K562 (cell line): ENCODE results near the gene BCAS4. TPM values are rescaled to one million over a fixed set of nuclear protein-coding genes. Genes with fewer than 3 reads are reported as not detected.

ENCODE experiments used
- ATAC-seq: fragments of 200-7000 bp; cut with Tn5 transposase; 3 replicates; pipeline ENCODE4 v1.9.1; 2020; ENCODE audit warnings: moderate library complexity
- BruUV-seq: library from RNA; stranded (reverse); fragments of 400-500 nt; replicated peaks from 2 replicates; lab custom pipeline; 2021; lab: Mats Ljungman, UMichigan
- CTCF ChIA-PET: fragments of 300-600 bp; formaldehyde crosslinking; extraction: SDS; loops from one replicate; lab custom pipeline; 2021; ENCODE audit warnings: low intra/inter-chr PET ratio; lab: Yijun Ruan, JAX
- POLR2A ChIA-PET: fragments of 300-600, 350-650 bp; sonication (Branson Sonifier 250); formaldehyde crosslinking; extraction: SDS; loops from one replicate; lab custom pipeline; 2021; ENCODE audit warnings: antibody characterized with exemption, inconsistent platforms; lab: Yijun Ruan, JAX
- DNase-seq, 4 experiments: peaks; one replicate each; pipeline versions ENCODE4 v3.0.0 to v3.0.0-alpha.2; 2011 to 2018; ENCODE audit warnings: low spot score in 3 of 4, mixed read lengths in 3 of 4; ENCODE audit errors: extremely low read depth in 1 of 4
- FAIRE-seq: peaks from 2 replicates; lab custom pipeline; 2011; peaks lifted over from hg19 to GRCh38; lab: Jason Lieb, UNC
- H2AFZ ChIP-seq: 2 replicates; pipeline ENCODE4 v1.6.0; 2011; ENCODE audit warnings: low read depth, low read length, control low read depth, inconsistent platforms
- H3K27ac ChIP-seq: fragments of 200-600 bp; 3 replicates; pipeline ENCODE4 v1.8.0; 2011; ENCODE audit warnings: low read depth, mild to moderate bottlenecking, control low read depth, inconsistent platforms, low read length, moderate library complexity, mixed read lengths; ENCODE audit errors: extremely low read depth
- H3K27me3 ChIP-seq, 2 experiments: fragments of 300-600 bp in 1 of 2; 2 replicates in 1 of 2; 3 replicates in 1 of 2; pipeline versions ENCODE4 v1.6.0 to v1.8.0; 2011; ENCODE audit warnings: inconsistent platforms in 2 of 2, low read length in 2 of 2, mild to moderate bottlenecking in 1 of 2, mixed read lengths in 1 of 2, moderate library complexity in 1 of 2; ENCODE audit not compliant: control insufficient read depth in 2 of 2, insufficient read depth in 2 of 2
- H3K36me3 ChIP-seq: fragments of 300-600 bp; 3 replicates; pipeline ENCODE4 v1.8.0; 2011; ENCODE audit warnings: mild to moderate bottlenecking, low read length, inconsistent platforms; ENCODE audit not compliant: control insufficient read depth, insufficient read depth
- H3K4me1 ChIP-seq, 2 experiments: fragments of 200-600 bp in 1 of 2; replicated peaks in 1 of 2; 2 replicates in 1 of 2; 3 replicates in 1 of 2; pipeline versions ENCODE4 v1.5.1 to v1.8.0; 2011; ENCODE audit warnings: inconsistent platforms in 2 of 2, low read length in 2 of 2, mild to moderate bottlenecking in 1 of 2, mixed read lengths in 1 of 2, moderate library complexity in 1 of 2; ENCODE audit not compliant: control insufficient read depth in 2 of 2, insufficient read depth in 2 of 2
- H3K4me2 ChIP-seq: 2 replicates; pipeline ENCODE4 v1.6.1; 2011; ENCODE audit warnings: low read length, control low read depth, inconsistent platforms, mixed read lengths; ENCODE audit not compliant: insufficient read depth
- H3K4me3 ChIP-seq: fragments of 200-600 bp; sonication (generic), shearing (Covaris generic); 2 replicates; pipeline ENCODE4 v1.5.1; 2016; ENCODE audit warnings: control low read depth, inconsistent platforms
- H3K79me2 ChIP-seq: fragments of 200-600 bp; 3 replicates; pipeline ENCODE4 v1.8.0; 2011; ENCODE audit warnings: low read length, inconsistent platforms; ENCODE audit not compliant: control insufficient read depth, insufficient read depth
- H3K9ac ChIP-seq, 2 experiments: 2 replicates each; pipeline versions ENCODE4 v1.6.0 to v1.6.1; 2011; ENCODE audit warnings: low read depth in 2 of 2, low read length in 2 of 2, control low read depth in 1 of 2, inconsistent platforms in 1 of 2, mild to moderate bottlenecking in 1 of 2, mixed read lengths in 1 of 2; ENCODE audit not compliant: insufficient read depth in 1 of 2
- H3K9me1 ChIP-seq: one replicate; pipeline ENCODE4 v1.6.0; 2011; ENCODE audit warnings: inconsistent platforms, mild to moderate bottlenecking, low read length, moderate library complexity; ENCODE audit not compliant: control insufficient read depth, insufficient read depth
- H3K9me3 ChIP-seq: replicated peaks from 2 replicates; pipeline ENCODE4 v1.5.1; 2011; ENCODE audit warnings: low read depth, low read length, inconsistent platforms; ENCODE audit not compliant: control insufficient read depth, insufficient read depth
- H4K20me1 ChIP-seq: replicated peaks from 2 replicates; pipeline ENCODE4 v1.6.1; 2011; ENCODE audit warnings: low read length, inconsistent platforms, mixed read lengths; ENCODE audit not compliant: control insufficient read depth, insufficient read depth
- PTRF ChIP-seq: fragments of 450-650 bp; IDR thresholded peaks from 2 replicates; pipeline ENCODE4 v1.6.1; 2016; ENCODE audit warnings: mild to moderate bottlenecking, missing genetic modification characterization, missing compliant biosample characterization
- ZFP36 ChIP-seq: fragments of 150-350 bp; IDR thresholded peaks from 2 replicates; pipeline ENCODE4 v1.6.1; 2018; ENCODE audit warnings: low read length, low read depth; ENCODE audit not compliant: partially characterized antibody
- WGBS: fragments of 100-300 bp; shearing (Covaris generic); methylation state at CpG from one replicate; pipeline ENCODE4 v1.1.6; 2016; ENCODE audit warnings: low coverage, mixed read lengths; ENCODE audit not compliant: insufficient coverage; ENCODE audit errors: missing lambda C conversion rate; 5-methylcytosine and 5-hydroxymethylcytosine counted together
- in situ Hi-C: fragments of 300-500 bp; cut with MboI; formaldehyde crosslinking; loops from 4 replicates; pipeline ENCODE4 v1.15.0; 2018; ENCODE audit warnings: inconsistent platforms, mixed read lengths
- intact Hi-C: fragments of 100-400 bp; cut with micrococcal nuclease; formaldehyde crosslinking; loops from 2 replicates; pipeline ENCODE4 v1.14.2; 2022
- polyA plus RNA-seq, 8 experiments: library from polyadenylated mRNA; depleted of rRNA in 4 of 8; stranded (reverse) in 5 of 8; unstranded in 3 of 8; fragments of >200 nt; fragmentation: Nextera tagmentation in 2 of 8; fragmentation: Illumina TruSeq in 1 of 8; extraction: Ambion mirVana in 2 of 8; extraction: Trizol in 1 of 8; gene quantifications; 2 replicates each; pipeline versions ENCODE4 v1.2.1 to v1.2.3, GENCODE V29; 2011 to 2014; ENCODE audit warnings: inconsistent platforms in 1 of 8, missing spikeins in 1 of 8
- total RNA-seq, 7 experiments: library from RNA; depleted of rRNA in 6 of 7; stranded (reverse); fragments of >200 nt in 6 of 7; fragmentation: Illumina TruSeq in 2 of 7; extraction: Trizol in 2 of 7; gene quantifications; 2 replicates each; pipeline versions ENCODE4 v1.2.1 to v1.2.3, GENCODE V29; 2011 to 2021; ENCODE audit warnings: low replicate concordance in 1 of 7
- TF ChIP-seq, protein P1 (sequence below), 3 experiments: fragments of 200-800 bp in 1 of 3; fragments of 250-450 bp in 1 of 3; fragments of 450-650 bp in 1 of 3; sonication (Bioruptor Pico) in 1 of 3; sonication (Bioruptor generic) in 1 of 3; formaldehyde crosslinking in 1 of 3; IDR thresholded peaks; 2 replicates each; pipeline versions ENCODE4 v1.6.1 to v1.8.0; 2016 to 2022; ENCODE audit warnings: mild to moderate bottlenecking in 2 of 3, missing genetic modification characterization in 2 of 3, missing compliant biosample characterization in 1 of 3, moderate library complexity in 1 of 3
- TF ChIP-seq, protein P2 (sequence below): fragments of 450-650 bp; conservative IDR thresholded peaks from 2 replicates; pipeline ENCODE4 v1.6.1; 2016; ENCODE audit warnings: missing genetic modification characterization, low read depth, mild to moderate bottlenecking, missing compliant biosample characterization, moderate library complexity

Gene BCAS4
- total and polyA plus RNA-seq, 9 of the 15 experiments (the other 6 are each of a cell fraction or from before 2014, with no cell fraction given): 0.15 to 2.3 (median 0.47) TPM

DNA sequence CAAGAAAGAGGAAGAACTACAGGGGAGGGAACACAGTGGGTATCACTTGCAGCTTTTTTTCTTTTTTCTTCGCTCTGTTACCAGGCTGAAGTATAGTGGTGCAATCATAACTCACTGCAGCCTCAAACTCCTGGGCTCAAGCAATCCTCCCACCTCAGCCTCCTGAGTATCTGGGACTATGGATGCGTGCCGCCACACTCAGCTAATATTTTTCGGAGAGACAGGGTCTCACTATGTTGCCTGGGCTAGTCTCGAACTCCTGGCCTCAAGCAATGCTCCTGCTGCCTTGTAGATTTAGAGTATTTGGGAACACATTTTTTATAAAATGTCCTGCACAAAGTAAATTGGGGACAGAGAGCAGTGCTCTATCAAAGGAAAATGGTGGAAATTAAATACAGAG is 35.2 kb upstream of the BCAS4 start:
- WGBS: 74% methylated on average over 5 of the region's 5 CpGs
- Histone ChIP-seq H4K20me1 (no peaks in the 10 kb centered on the region), H2AFZ (no peak overlapping the region), H3K9ac (no peak overlapping the region), H3K27ac (no peak overlapping the region), H3K36me3 (no peaks in the 10 kb centered on the region), H3K9me3 (no peaks in the 10 kb centered on the region), H3K9me1 (no peaks in the 10 kb centered on the region), H3K4me3 (no peak overlapping the region), H3K4me1 (peaks cover 18% of the 10 kb centered on the region in 2 experiments), H3K27me3 (no peaks in the 10 kb centered on the region), H3K4me2 (no peak overlapping the region), H3K79me2 (no peaks in the 10 kb centered on the region)
- no TSS peak for BruUV-seq
- intact Hi-C loops (no loop called here), in situ Hi-C loops (no loop called here)
- POLR2A ChIA-PET: interaction anchor here (0.7 to 1.0 kb wide), 3 partner anchors 10 to 158 kb away, joined by 3 to 5 read pairs (median 3); no protein-coding TSS in a partner anchor
- no peak for DNase-seq
- TF ChIP-seq, protein P1, sequence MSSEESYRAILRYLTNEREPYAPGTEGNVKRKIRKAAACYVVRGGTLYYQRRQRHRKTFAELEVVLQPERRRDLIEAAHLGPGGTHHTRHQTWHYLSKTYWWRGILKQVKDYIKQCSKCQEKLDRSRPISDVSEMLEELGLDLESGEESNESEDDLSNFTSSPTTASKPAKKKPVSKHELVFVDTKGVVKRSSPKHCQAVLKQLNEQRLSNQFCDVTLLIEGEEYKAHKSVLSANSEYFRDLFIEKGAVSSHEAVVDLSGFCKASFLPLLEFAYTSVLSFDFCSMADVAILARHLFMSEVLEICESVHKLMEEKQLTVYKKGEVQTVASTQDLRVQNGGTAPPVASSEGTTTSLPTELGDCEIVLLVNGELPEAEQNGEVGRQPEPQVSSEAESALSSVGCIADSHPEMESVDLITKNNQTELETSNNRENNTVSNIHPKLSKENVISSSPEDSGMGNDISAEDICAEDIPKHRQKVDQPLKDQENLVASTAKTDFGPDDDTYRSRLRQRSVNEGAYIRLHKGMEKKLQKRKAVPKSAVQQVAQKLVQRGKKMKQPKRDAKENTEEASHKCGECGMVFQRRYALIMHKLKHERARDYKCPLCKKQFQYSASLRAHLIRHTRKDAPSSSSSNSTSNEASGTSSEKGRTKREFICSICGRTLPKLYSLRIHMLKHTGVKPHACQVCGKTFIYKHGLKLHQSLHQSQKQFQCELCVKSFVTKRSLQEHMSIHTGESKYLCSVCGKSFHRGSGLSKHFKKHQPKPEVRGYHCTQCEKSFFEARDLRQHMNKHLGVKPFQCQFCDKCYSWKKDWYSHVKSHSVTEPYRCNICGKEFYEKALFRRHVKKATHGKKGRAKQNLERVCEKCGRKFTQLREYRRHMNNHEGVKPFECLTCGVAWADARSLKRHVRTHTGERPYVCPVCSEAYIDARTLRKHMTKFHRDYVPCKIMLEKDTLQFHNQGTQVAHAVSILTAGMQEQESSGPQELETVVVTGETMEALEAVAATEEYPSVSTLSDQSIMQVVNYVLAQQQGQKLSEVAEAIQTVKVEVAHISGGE (CRISPR knock-in tag; IDR thresholded peaks at IDR 0.05): peak in 1 of 3 experiments; percentile 80; a peak in 2 of 6 replicates
- no peak for TF ChIP-seq ZFP36
- TF ChIP-seq, protein P2, sequence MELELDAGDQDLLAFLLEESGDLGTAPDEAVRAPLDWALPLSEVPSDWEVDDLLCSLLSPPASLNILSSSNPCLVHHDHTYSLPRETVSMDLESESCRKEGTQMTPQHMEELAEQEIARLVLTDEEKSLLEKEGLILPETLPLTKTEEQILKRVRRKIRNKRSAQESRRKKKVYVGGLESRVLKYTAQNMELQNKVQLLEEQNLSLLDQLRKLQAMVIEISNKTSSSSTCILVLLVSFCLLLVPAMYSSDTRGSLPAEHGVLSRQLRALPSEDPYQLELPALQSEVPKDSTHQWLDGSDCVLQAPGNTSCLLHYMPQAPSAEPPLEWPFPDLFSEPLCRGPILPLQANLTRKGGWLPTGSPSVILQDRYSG (tag): no peak
- no peak for TF ChIP-seq PTRF (tag)
- CTCF ChIA-PET: no interaction called here
- ATAC-seq: no peak
- FAIRE-seq: no peak
